Upper lobe of left lung (tissue), 6 donors: ENCODE data around the gene KCTD5. TPM values are rescaled to one million over a fixed set of nuclear protein-coding genes. Genes with fewer than 3 reads are reported as not detected.
"Not testable (repeated sequence)": the region's sequence is repeated elsewhere in the genome, so short reads cannot be mapped to it uniquely, and the experiment has no call there.

Experiments used
- ATAC-seq, 2 donors: fragments of 200-7000 bp; cut with Tn5 transposase; one replicate each; pipeline ENCODE4 v1.9.1; 2022; ENCODE audit warnings: mild to moderate bottlenecking in 2 of 2, moderate library complexity in 2 of 2; ENCODE audit not compliant: low FRiP score in 2 of 2
- DNase-seq, 2 donors: peaks; one replicate each; pipeline ENCODE4 v3.0.0-alpha.2; 2019 to 2020
- H3K27ac ChIP-seq, 4 donors: fragments of 200-600 bp; sonication (generic); one replicate each; pipeline ENCODE4 v1.5.1; 2016 to 2019
- H3K27me3 ChIP-seq, 4 donors: fragments of 200-600 bp; sonication (generic); one replicate each; pipeline ENCODE4 v1.5.1; 2017 to 2019
- H3K36me3 ChIP-seq, 4 donors: fragments of 200-600 bp; sonication (generic); one replicate each; pipeline ENCODE4 v1.5.1; 2016 to 2019
- H3K4me1 ChIP-seq, 4 donors: fragments of 200-600 bp; sonication (generic); one replicate each; pipeline ENCODE4 v1.5.1; 2018 to 2019
- H3K4me3 ChIP-seq, 4 donors: fragments of 200-600 bp; sonication (generic); one replicate each; pipeline ENCODE4 v1.5.1; 2017 to 2019; ENCODE audit warnings: mild to moderate bottlenecking in 2 of 4, moderate library complexity in 1 of 4
- H3K9me3 ChIP-seq, 4 donors: fragments of 200-600 bp; sonication (generic); one replicate each; pipeline ENCODE4 v1.5.1; 2018 to 2019
- EP300 ChIP-seq, 4 donors: sonication (generic); formaldehyde crosslinking; IDR thresholded peaks; one replicate each; pipeline ENCODE4 v1.5.1; 2017; ENCODE audit warnings: antibody characterized with exemption in 4 of 4, control low read depth in 2 of 4
- POLR2A ChIP-seq, 4 donors: fragments of 450-650 bp; IDR thresholded peaks; one replicate each; pipeline ENCODE4 v1.5.1; 2016 to 2017; ENCODE audit warnings: antibody characterized with exemption in 4 of 4, mild to moderate bottlenecking in 2 of 4
- POLR2AphosphoS5 ChIP-seq, 2 donors: sonication (generic); formaldehyde crosslinking; IDR thresholded peaks; one replicate each; pipeline ENCODE4 v1.5.1; 2017; ENCODE audit warnings: antibody characterized with exemption in 2 of 2
- WGBS, 2 donors: methylation state at CpG; one replicate each; pipeline ENCODE4 v1.1.5; 2017 to 2018; 5-methylcytosine and 5-hydroxymethylcytosine counted together
- total RNA-seq, 6 donors: library from RNA; depleted of rRNA in 4 of 6; stranded (reverse); fragments of >200 nt in 4 of 6; gene quantifications; one replicate each; pipeline versions ENCODE4 v1.1.0 to v1.2.1, GENCODE V29; 2016 to 2021
- TF ChIP-seq, protein P1 (sequence below), 6 experiments: fragments of 450-650 bp in 4 of 6; fragments of 200-600 bp in 2 of 6; sonication (generic) in 2 of 6; IDR thresholded peaks; one replicate each; pipeline ENCODE4 v1.5.1; 2016 to 2019; ENCODE audit warnings: antibody characterized with exemption in 6 of 6
- donor health status: DM: no; HTN: no; CAD: no; lungs with moderate emphysema.
- donor health status: DM: no; HTN: yes; CAD: no; lungs with severe emphysema.

KCTD5 gene
- total RNA-seq, 6 donors from 2014 or later: 25.7 to 45.5 (median 33.0) TPM

DNA sequence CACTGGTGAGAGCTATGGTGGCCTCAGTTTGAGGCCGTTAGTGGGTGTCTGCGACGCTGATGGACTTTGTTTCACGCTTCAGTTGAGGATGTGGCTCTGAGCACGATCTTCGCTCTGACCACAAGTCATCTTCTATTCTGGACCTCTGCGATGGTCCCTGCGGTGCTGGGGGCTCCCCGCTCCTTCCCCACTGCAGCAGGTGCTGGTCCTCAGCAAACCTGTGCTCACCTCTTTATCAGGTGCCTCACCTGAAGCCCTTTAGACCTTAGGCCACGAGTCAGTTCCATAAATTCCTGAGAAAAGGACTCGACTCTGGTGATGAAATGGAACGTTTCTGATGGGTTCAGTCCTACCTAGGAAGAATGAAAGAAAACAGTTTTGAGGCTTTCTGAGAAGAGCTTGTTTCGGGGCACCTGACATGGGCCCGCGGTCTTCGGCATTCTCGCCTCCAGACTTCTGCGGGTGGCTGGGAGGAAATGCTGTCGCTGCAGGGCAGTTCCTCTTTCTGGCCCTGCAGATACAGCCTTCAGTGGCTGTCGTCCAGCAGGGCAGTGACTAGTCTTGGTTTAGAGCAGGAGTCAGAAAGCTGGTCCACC, 4.7 kb downstream of the KCTD5 start:
- WGBS, 2 donors: 53 to 63% methylated on average over 17 to 20 of the region's 20 CpGs
- H3K27ac ChIP-seq: peak overlapping the region in 3 of 4 donors; percentile 14 to 57 (median 25)
- H3K36me3 ChIP-seq: peaks cover 0 to 14% (median 6%) of the 10 kb centered on the region in 4 donors
- ATAC-seq (peak in 1 of 2 donors; percentile 43), DNase-seq (peak; percentile 30 to 71)
- no peaks in the 10 kb centered on the region for H3K9me3 ChIP-seq
- no peak for TF ChIP-seq EP300 (IDR thresholded peaks at IDR 0.05)
- TF ChIP-seq, protein P1, sequence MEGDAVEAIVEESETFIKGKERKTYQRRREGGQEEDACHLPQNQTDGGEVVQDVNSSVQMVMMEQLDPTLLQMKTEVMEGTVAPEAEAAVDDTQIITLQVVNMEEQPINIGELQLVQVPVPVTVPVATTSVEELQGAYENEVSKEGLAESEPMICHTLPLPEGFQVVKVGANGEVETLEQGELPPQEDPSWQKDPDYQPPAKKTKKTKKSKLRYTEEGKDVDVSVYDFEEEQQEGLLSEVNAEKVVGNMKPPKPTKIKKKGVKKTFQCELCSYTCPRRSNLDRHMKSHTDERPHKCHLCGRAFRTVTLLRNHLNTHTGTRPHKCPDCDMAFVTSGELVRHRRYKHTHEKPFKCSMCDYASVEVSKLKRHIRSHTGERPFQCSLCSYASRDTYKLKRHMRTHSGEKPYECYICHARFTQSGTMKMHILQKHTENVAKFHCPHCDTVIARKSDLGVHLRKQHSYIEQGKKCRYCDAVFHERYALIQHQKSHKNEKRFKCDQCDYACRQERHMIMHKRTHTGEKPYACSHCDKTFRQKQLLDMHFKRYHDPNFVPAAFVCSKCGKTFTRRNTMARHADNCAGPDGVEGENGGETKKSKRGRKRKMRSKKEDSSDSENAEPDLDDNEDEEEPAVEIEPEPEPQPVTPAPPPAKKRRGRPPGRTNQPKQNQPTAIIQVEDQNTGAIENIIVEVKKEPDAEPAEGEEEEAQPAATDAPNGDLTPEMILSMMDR (IDR thresholded peaks at IDR 0.05): no peak
- TF ChIP-seq POLR2AphosphoS5 (IDR thresholded peaks at IDR 0.05): no peak
- TF ChIP-seq POLR2A (IDR thresholded peaks at IDR 0.05): no peak
- no peaks in the 10 kb centered on the region for H3K27me3 ChIP-seq
- peaks cover 16 to 44% (median 20%) of the 10 kb centered on the region in 4 donors for H3K4me1 ChIP-seq
- peak overlapping the region in 1 of 4 donors; percentile 20 for H3K4me3 ChIP-seq

- peak in 1 of 2 donors; percentile 45 for DNase-seq
- Histone ChIP-seq H3K4me1 (peaks cover 16 to 49% (median 24%) of the 10 kb centered on the region in 4 donors), H3K36me3 (peaks cover 0 to 14% (median 6%) of the 10 kb centered on the region in 4 donors), H3K9me3 (no peaks in the 10 kb centered on the region), H3K27me3 (no peaks in the 10 kb centered on the region), H3K27ac (peak overlapping the region in 2 of 4 donors; percentile 25 to 26), H3K4me3 (no peak overlapping the region)
- TF ChIP-seq, protein P1 (IDR thresholded peaks at IDR 0.05): no peak
- no peak for TF ChIP-seq EP300 (IDR thresholded peaks at IDR 0.05)
- TF ChIP-seq POLR2AphosphoS5 (IDR thresholded peaks at IDR 0.05): no peak
- no peak for TF ChIP-seq POLR2A (IDR thresholded peaks at IDR 0.05)
- WGBS, 2 donors: 82 to 91% methylated on average over 11 to 19 of the region's 19 CpGs
- no peak for ATAC-seq
These were observed 5.4 kb downstream of the KCTD5 start for GRCh38 chr16:2687531-2688308.

GRCh38 chr16:2689422-2689821, 7.1 kb downstream of the KCTD5 start:
- Histone ChIP-seq H3K36me3 (peaks cover 0 to 14% (median 6%) of the 10 kb centered on the region in 4 donors), H3K4me1 (peaks cover 10 to 46% (median 26%) of the 10 kb centered on the region in 4 donors)
- not testable (repeated sequence) for H3K27ac ChIP-seq, H3K4me3 ChIP-seq, H3K9me3 ChIP-seq, H3K27me3 ChIP-seq, ATAC-seq, DNase-seq
- 48 to 62% methylated on average over 4 to 5 of the region's 13 CpGs for WGBS, 2 donors

DNA sequence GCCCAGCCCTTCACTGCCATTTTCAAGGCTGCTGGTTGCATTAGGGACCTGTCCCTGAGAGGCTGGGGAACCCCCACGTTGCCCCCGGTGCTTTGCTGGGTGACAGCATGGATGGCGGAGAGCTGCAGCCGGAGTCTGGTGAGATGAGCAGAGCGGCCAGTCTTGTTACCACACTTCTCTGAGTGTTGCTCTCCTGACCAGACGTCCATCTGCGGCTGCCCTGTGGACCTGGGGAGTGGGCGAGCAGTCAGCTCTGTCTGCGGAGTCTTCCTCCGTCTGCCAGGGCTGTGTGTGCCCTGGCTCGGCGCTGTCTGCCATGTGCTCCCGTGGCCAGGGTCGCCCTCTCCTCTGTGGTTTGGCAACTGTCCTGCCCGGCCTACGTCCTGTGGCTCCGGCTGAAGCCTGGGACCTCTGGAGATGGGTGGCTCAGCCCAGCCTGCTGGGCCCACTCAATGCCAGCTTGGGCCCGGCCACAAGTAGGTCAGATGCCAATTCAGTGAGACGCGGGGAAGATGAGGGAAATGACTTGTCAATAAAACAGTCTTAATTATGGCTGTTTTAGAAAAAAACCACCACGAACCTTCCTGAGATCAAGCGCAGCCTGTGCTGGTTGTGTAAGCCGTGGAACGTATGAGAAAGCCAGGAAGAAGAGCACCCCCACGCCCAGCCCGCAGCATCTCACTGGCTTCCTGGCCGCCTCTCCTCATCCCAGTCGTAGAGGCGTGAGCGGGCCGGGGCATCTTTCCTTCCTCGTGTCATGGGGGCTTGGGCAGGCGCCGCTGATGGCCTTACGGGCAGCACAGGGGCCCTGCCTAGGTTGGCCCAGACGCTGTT, 7.9 kb downstream of the KCTD5 start:
- H3K27ac ChIP-seq: peak overlapping the region in 1 of 4 donors; percentile 9
- 81 to 84% methylated on average over 20 to 33 of the region's 36 CpGs for WGBS, 2 donors
- H3K4me3 ChIP-seq: no peak overlapping the region
- ATAC-seq: peak in 1 of 2 donors; percentile 20
- peaks cover 9 to 41% (median 24%) of the 10 kb centered on the region in 4 donors for H3K4me1 ChIP-seq
- no peaks in the 10 kb centered on the region for H3K9me3 ChIP-seq
- H3K36me3 ChIP-seq: peaks cover 0 to 14% (median 6%) of the 10 kb centered on the region in 4 donors
- no peaks in the 10 kb centered on the region for H3K27me3 ChIP-seq
- TF ChIP-seq EP300 (IDR thresholded peaks at IDR 0.05) (no peak), POLR2AphosphoS5 (IDR thresholded peaks at IDR 0.05) (no peak), POLR2A (IDR thresholded peaks at IDR 0.05) (no peak)
- TF ChIP-seq, protein P1 (IDR thresholded peaks at IDR 0.05): no peak
- DNase-seq: peak in 1 of 2 donors; percentile 70

- no peak for ATAC-seq
- H3K4me1 ChIP-seq: peaks cover 9 to 41% (median 24%) of the 10 kb centered on the region in 4 donors
- H3K27ac ChIP-seq: no peak overlapping the region
- TF ChIP-seq EP300 (IDR thresholded peaks at IDR 0.05) (no peak), POLR2A (IDR thresholded peaks at IDR 0.05) (no peak), POLR2AphosphoS5 (IDR thresholded peaks at IDR 0.05) (no peak)
- TF ChIP-seq, protein P1 (IDR thresholded peaks at IDR 0.05): no peak
- no peak overlapping the region for H3K4me3 ChIP-seq
- H3K36me3 ChIP-seq: peaks cover 0 to 14% (median 6%) of the 10 kb centered on the region in 4 donors
- no peaks in the 10 kb centered on the region for H3K27me3 ChIP-seq
- 92 to 96% methylated on average over 6 to 11 of the region's 11 CpGs for WGBS, 2 donors
- H3K9me3 ChIP-seq: no peaks in the 10 kb centered on the region
- DNase-seq: peak in 1 of 2 donors; percentile 60
These were observed 8.5 kb downstream of the KCTD5 start for GRCh38 chr16:2690852-2691251.
